CMK (cell line): ENCODE measurements around the gene PBX4.

Source experiments
- DNase-seq: peaks from one replicate; pipeline ENCODE4 v3.0.0-alpha.2; 2010; ENCODE audit warnings: low read depth

The PBX4 gene

GRCh38 chr19:19554074-19555023, 64.1 kb downstream of the PBX4 start:
- no peak for DNase-seq

- no peak for DNase-seq
Measured at GRCh38 chr19:19553670-19554069, 64.8 kb downstream of the PBX4 start.

- DNase-seq = no peak
Measured at GRCh38 chr19:19552798-19553197, 65.7 kb downstream of the PBX4 start.

GRCh38 chr19:19551853-19552192, 66.7 kb downstream of the PBX4 start:
- DNase-seq = no peak

- no peak for DNase-seq
Measured at GRCh38 chr19:19550972-19551852, 67.3 kb downstream of the PBX4 start.

GRCh38 chr19:19550485-19550929, 68.0 kb downstream of the PBX4 start:
- DNase-seq = no peak

- no peak for DNase-seq
Measured at GRCh38 chr19:19549804-19550464, 68.6 kb downstream of the PBX4 start.

GRCh38 chr19:19548915-19549759, 69.3 kb downstream of the PBX4 start:
- no peak for DNase-seq

- DNase-seq = no peak
Measured at GRCh38 chr19:19547674-19548336, 70.7 kb downstream of the PBX4 start.

GRCh38 chr19:19546751-19547162, 71.7 kb downstream of the PBX4 start:
- no peak for DNase-seq

- DNase-seq = no peak
Measured at GRCh38 chr19:19545707-19546106, 72.8 kb downstream of the PBX4 start.

- no peak for DNase-seq
Measured at GRCh38 chr19:19544954-19545591, 73.4 kb downstream of the PBX4 start.

- no peak for DNase-seq
Measured at GRCh38 chr19:19544257-19544953, 74.1 kb downstream of the PBX4 start.

GRCh38 chr19:19543640-19544039, 74.8 kb downstream of the PBX4 start:
- DNase-seq = no peak

GRCh38 chr19:19543101-19543500, 75.4 kb downstream of the PBX4 start:
- DNase-seq = no peak

- no peak for DNase-seq
Measured at GRCh38 chr19:19542507-19542906, 76.0 kb downstream of the PBX4 start.

- DNase-seq = no peak
Measured at GRCh38 chr19:19541616-19542015, 76.9 kb downstream of the PBX4 start.

- DNase-seq = no peak
Measured at GRCh38 chr19:19540715-19541515, 77.6 kb downstream of the PBX4 start.
